Breast epithelium (tissue), 3 donors: ENCODE data around the gene ADARB1.

Experiments used
- POLR2A ChIP-seq: fragments of 450-650 bp; IDR thresholded peaks from one replicate; pipeline ENCODE4 v1.6.1; 2016; ENCODE audit warnings: antibody characterized with exemption, mild to moderate bottlenecking, moderate library complexity
- TF ChIP-seq, protein P1 (sequence below), 3 donors: fragments of 450-650 bp; IDR thresholded peaks; one replicate each; pipeline ENCODE4 v1.5.1; 2016 to 2017; ENCODE audit warnings: antibody characterized with exemption in 3 of 3, mild to moderate bottlenecking in 3 of 3, moderate library complexity in 3 of 3

- TF ChIP-seq, protein P1, sequence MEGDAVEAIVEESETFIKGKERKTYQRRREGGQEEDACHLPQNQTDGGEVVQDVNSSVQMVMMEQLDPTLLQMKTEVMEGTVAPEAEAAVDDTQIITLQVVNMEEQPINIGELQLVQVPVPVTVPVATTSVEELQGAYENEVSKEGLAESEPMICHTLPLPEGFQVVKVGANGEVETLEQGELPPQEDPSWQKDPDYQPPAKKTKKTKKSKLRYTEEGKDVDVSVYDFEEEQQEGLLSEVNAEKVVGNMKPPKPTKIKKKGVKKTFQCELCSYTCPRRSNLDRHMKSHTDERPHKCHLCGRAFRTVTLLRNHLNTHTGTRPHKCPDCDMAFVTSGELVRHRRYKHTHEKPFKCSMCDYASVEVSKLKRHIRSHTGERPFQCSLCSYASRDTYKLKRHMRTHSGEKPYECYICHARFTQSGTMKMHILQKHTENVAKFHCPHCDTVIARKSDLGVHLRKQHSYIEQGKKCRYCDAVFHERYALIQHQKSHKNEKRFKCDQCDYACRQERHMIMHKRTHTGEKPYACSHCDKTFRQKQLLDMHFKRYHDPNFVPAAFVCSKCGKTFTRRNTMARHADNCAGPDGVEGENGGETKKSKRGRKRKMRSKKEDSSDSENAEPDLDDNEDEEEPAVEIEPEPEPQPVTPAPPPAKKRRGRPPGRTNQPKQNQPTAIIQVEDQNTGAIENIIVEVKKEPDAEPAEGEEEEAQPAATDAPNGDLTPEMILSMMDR (IDR thresholded peaks at IDR 0.05), result no peak
- no peak for TF ChIP-seq POLR2A
Observed at GRCh38 chr21:45130324-45130774, 56.0 kb downstream of the ADARB1 start.
